ENCODE data around the gene MRPL55. TPM values are rescaled to one million over a fixed set of nuclear protein-coding genes. Genes with fewer than 3 reads are reported as not detected.

Gene MRPL55
- total RNA-seq, 1 experiment from 2014 or later, result 60.4 TPM

- Histone ChIP-seq H3K27ac (ENCODE audit: low read depth, low read length, poor library complexity, severe bottlenecking) (no peak overlapping the region), H3K9me3 (ENCODE audit: low read depth, low read length, poor library complexity, severe bottlenecking) (peaks cover 30% of the 10 kb centered on the region), H3K36me3 (ENCODE audit: insufficient read depth, low read length, poor library complexity, severe bottlenecking) (peaks cover 64% of the 10 kb centered on the region), H3K27me3 (replicated peaks; ENCODE audit: insufficient read depth, low read depth, low read length, poor library complexity) (no peaks in the 10 kb centered on the region), H3K4me3 (ENCODE audit: low read depth, low read length, poor library complexity, severe bottlenecking) (no peak overlapping the region), H3K4me1 (ENCODE audit: insufficient read depth, low read length, poor library complexity, severe bottlenecking) (no peaks in the 10 kb centered on the region)
- ChIA-PET CTCF (no interaction called here), POLR2A (ENCODE audit: low non-redundant PET) (no interaction called here)
- BruUV-seq (replicated peaks), result no TSS peak
- no peak for DNase-seq (ENCODE audit: low spot score)
- intact Hi-C loops (cut with micrococcal nuclease; ENCODE audit: unreplicated experiment), result no loop called here
- no peak for TF ChIP-seq CTCF (conservative IDR thresholded peaks at IDR 0.05; ENCODE audit: low read depth, low read length)
These were observed 16.6 kb downstream of the MRPL55 start for GRCh38 chr1:228092342-228093049.

- intact Hi-C loops (cut with micrococcal nuclease; ENCODE audit: unreplicated experiment), result no loop called here
- no peaks in the 10 kb centered on the region for H3K27me3 ChIP-seq (replicated peaks; ENCODE audit: insufficient read depth, low read depth, low read length, poor library complexity)
- BruUV-seq (replicated peaks), result TSS peak; percentile 0
- CTCF ChIA-PET, result no interaction called here
- H3K36me3 ChIP-seq (ENCODE audit: insufficient read depth, low read length, poor library complexity, severe bottlenecking), result peaks cover 52% of the 10 kb centered on the region
- H3K4me3 ChIP-seq (ENCODE audit: low read depth, low read length, poor library complexity, severe bottlenecking), result no peak overlapping the region
- TF ChIP-seq EZH2 (IDR thresholded peaks at IDR 0.05; ENCODE audit: borderline replicate concordance, low read depth, low read length, poor library complexity, severe bottlenecking) (no peak), CTCF (conservative IDR thresholded peaks at IDR 0.05; ENCODE audit: low read depth, low read length) (no peak)
- DNase-seq (ENCODE audit: low spot score), result no peak
- no peak overlapping the region for H3K27ac ChIP-seq (ENCODE audit: low read depth, low read length, poor library complexity, severe bottlenecking)
- POLR2A ChIA-PET (ENCODE audit: low non-redundant PET), result no interaction called here
- peaks cover 5% of the 10 kb centered on the region for H3K4me1 ChIP-seq (ENCODE audit: insufficient read depth, low read length, poor library complexity, severe bottlenecking)
- peaks cover 30% of the 10 kb centered on the region for H3K9me3 ChIP-seq (ENCODE audit: low read depth, low read length, poor library complexity, severe bottlenecking)
These were observed 18.0 kb downstream of the MRPL55 start for GRCh38 chr1:228091084-228091483.

- intact Hi-C loops (cut with micrococcal nuclease; ENCODE audit: unreplicated experiment), result no loop called here
- no TSS peak for BruUV-seq (replicated peaks)
- peaks cover 9% of the 10 kb centered on the region for H3K4me1 ChIP-seq (ENCODE audit: insufficient read depth, low read length, poor library complexity, severe bottlenecking)
- ChIA-PET CTCF (no interaction called here), POLR2A (ENCODE audit: low non-redundant PET) (no interaction called here)
- H3K36me3 ChIP-seq (ENCODE audit: insufficient read depth, low read length, poor library complexity, severe bottlenecking), result peaks cover 48% of the 10 kb centered on the region
- no peak overlapping the region for H3K27ac ChIP-seq (ENCODE audit: low read depth, low read length, poor library complexity, severe bottlenecking)
- TF ChIP-seq EZH2 (IDR thresholded peaks at IDR 0.05; ENCODE audit: borderline replicate concordance, low read depth, low read length, poor library complexity, severe bottlenecking) (no peak), CTCF (conservative IDR thresholded peaks at IDR 0.05; ENCODE audit: low read depth, low read length) (no peak)
- no peak overlapping the region for H3K4me3 ChIP-seq (ENCODE audit: low read depth, low read length, poor library complexity, severe bottlenecking)
- no peaks in the 10 kb centered on the region for H3K27me3 ChIP-seq (replicated peaks; ENCODE audit: insufficient read depth, low read depth, low read length, poor library complexity)
- H3K9me3 ChIP-seq (ENCODE audit: low read depth, low read length, poor library complexity, severe bottlenecking), result peaks cover 30% of the 10 kb centered on the region
- no peak for DNase-seq (ENCODE audit: low spot score)
These were observed 18.5 kb downstream of the MRPL55 start for GRCh38 chr1:228090613-228091081.

All from A673 (cell line).